ENCODE data around the gene RBM5.

RBM5 gene

GRCh38 chr3:50118237-50118636, 29.5 kb downstream of the RBM5 start:
- no peak for TF ChIP-seq CTCF (IDR thresholded peaks at IDR 0.05; ENCODE audit: unreplicated experiment in 3 of 3)
- Mint-ChIP-seq H3K9me3 (no peaks in the 10 kb centered on the region), H3K36me3 (ENCODE audit: low read depth) (peaks cover 64% of the 10 kb centered on the region), H3K27ac (peak overlapping the region in 1 of 3 experiments; percentile 48), H3K4me3 (no peak overlapping the region), H3K27me3 (ENCODE audit: low read depth) (no peaks in the 10 kb centered on the region), H3K4me1 (peaks cover 20% of the 10 kb centered on the region)

GRCh38 chr3:50119786-50120185, 31.1 kb downstream of the RBM5 start:
- TF ChIP-seq CTCF (IDR thresholded peaks at IDR 0.05; ENCODE audit: unreplicated experiment in 3 of 3): no peak
- Mint-ChIP-seq H3K27ac (no peak overlapping the region), H3K4me1 (peaks cover 33% of the 10 kb centered on the region), H3K36me3 (ENCODE audit: low read depth) (peaks cover 49% of the 10 kb centered on the region), H3K4me3 (no peak overlapping the region), H3K27me3 (ENCODE audit: low read depth) (no peaks in the 10 kb centered on the region), H3K9me3 (no peaks in the 10 kb centered on the region)

GRCh38 chr3:50120364-50121071, 31.8 kb downstream of the RBM5 start:
- Mint-ChIP-seq H3K4me3 (no peak overlapping the region), H3K4me1 (peaks cover 37% of the 10 kb centered on the region), H3K9me3 (no peaks in the 10 kb centered on the region), H3K27ac (peak overlapping the region in 1 of 3 experiments; percentile 74), H3K36me3 (ENCODE audit: low read depth) (peaks cover 44% of the 10 kb centered on the region), H3K27me3 (ENCODE audit: low read depth) (no peaks in the 10 kb centered on the region)
- no peak for TF ChIP-seq CTCF (IDR thresholded peaks at IDR 0.05; ENCODE audit: unreplicated experiment in 3 of 3)

GRCh38 chr3:50121072-50122032, 32.6 kb downstream of the RBM5 start:
- H3K4me3 Mint-ChIP-seq: no peak overlapping the region
- peak overlapping the region; percentile 29 to 74 (median 57) for H3K27ac Mint-ChIP-seq
- peak; percentile 85 to 92 (median 89) for TF ChIP-seq CTCF (IDR thresholded peaks at IDR 0.05; ENCODE audit: unreplicated experiment in 3 of 3)
- H3K36me3 Mint-ChIP-seq (ENCODE audit: low read depth): peaks cover 36% of the 10 kb centered on the region
- H3K4me1 Mint-ChIP-seq: peaks cover 45% of the 10 kb centered on the region
- H3K27me3 Mint-ChIP-seq (ENCODE audit: low read depth): no peaks in the 10 kb centered on the region
- H3K9me3 Mint-ChIP-seq: no peaks in the 10 kb centered on the region

- Mint-ChIP-seq H3K27ac (peak overlapping the region in 2 of 3 experiments; percentile 36 to 74), H3K36me3 (ENCODE audit: low read depth) (peaks cover 28% of the 10 kb centered on the region)
Measured at GRCh38 chr3:50122071-50122470, 33.4 kb downstream of the RBM5 start.

More at GRCh38 chr3:50122071-50122470, 33.4 kb downstream of the RBM5 start:
- H3K4me3 Mint-ChIP-seq: no peak overlapping the region
- H3K9me3 Mint-ChIP-seq: no peaks in the 10 kb centered on the region
- no peaks in the 10 kb centered on the region for H3K27me3 Mint-ChIP-seq (ENCODE audit: low read depth)
- H3K4me1 Mint-ChIP-seq: peaks cover 50% of the 10 kb centered on the region
- no peak for TF ChIP-seq CTCF (IDR thresholded peaks at IDR 0.05; ENCODE audit: unreplicated experiment in 3 of 3)
